Kidney capillary endothelial cell (primary cell): ENCODE results near the gene SLC22A9.
"Not testable (repeated sequence)": the region's sequence is repeated elsewhere in the genome, so short reads cannot be mapped to it uniquely, and the experiment has no call there.

Experiments used
- DNase-seq: peaks from one replicate; pipeline ENCODE4 v3.0.0-alpha.2; 2018; ENCODE audit warnings: low spot score

The SLC22A9 gene

GRCh38 chr11:63369165-63369970, at the start of gene SLC22A9:
Gene SLC22A9, plus strand, starts transcription at chr11:63369785. Its CDS starts 272 bp downstream, at chr11:63370057.
- no peak for DNase-seq

- DNase-seq: no peak
Measured at GRCh38 chr11:63321723-63322122, 47.9 kb upstream of the SLC22A9 start.

DNA sequence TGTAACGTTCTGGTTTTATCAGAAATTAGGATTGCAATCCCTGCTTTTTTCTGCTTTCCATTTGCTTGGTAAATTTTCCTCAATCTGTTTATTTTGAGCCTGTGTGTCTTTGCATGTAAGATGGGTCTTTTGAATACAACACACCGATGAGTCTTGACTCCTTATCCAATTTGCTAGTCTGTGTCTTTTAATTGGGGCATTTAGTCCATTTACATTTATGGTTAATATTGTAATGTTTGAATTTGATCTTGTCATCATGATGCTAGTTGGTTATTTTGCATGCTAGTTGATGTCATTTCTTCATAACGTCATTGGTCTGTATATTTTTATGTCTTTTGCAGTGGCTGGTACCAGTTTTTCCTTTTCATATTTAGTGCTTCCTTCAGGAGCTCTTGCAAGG, 34.5 kb upstream of the SLC22A9 start:
- DNase-seq: not testable (repeated sequence)

- no peak for DNase-seq
Measured at GRCh38 chr11:63337070-63337469, 32.5 kb upstream of the SLC22A9 start.

DNA sequence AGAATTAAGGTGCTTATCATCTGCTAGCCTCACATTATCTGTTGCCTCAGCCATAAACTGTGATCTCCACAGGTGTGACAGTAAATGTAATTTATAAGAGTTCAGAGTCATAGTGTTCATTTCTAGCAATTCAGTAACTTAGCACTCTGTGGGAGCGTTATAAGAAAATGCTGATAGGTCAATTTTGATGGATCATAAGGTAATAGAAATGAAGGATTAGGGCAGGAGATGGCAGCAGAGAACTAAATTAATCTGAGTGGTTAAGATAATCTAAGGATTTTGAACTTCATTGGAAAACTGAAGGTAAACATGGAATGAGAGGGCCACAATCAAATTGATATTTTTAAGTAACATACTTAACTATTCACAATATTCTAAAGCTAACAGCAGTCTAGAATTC, 26.5 kb upstream of the SLC22A9 start:
- DNase-seq: no peak

- DNase-seq: no peak
Measured at GRCh38 chr11:63352144-63352543, 17.4 kb upstream of the SLC22A9 start.

GRCh38 chr11:63362196-63362793, 7.3 kb upstream of the SLC22A9 start:
- no peak for DNase-seq

DNA sequence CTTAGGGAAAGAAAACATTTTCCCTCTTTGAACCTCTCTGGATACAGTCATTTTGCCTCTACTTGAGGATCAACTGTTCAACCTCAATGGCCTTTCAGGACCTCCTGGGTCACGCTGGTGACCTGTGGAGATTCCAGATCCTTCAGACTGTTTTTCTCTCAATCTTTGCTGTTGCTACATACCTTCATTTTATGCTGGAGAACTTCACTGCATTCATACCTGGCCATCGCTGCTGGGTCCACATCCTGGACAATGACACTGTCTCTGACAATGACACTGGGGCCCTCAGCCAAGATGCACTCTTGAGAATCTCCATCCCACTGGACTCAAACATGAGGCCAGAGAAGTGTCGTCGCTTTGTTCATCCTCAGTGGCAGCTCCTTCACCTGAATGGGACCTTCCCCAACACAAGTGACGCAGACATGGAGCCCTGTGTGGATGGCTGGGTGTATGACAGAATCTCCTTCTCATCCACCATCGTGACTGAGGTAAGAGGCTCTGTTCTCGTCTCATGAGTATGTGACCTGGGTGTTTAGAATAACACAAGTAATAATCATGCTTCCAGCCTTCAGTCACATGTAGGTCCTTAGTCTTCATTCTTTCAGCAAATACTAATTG, 495 bp downstream of the SLC22A9 start:
- DNase-seq: no peak

- DNase-seq: no peak
Measured at GRCh38 chr11:63371396-63371795, 1.8 kb downstream of the SLC22A9 start.

GRCh38 chr11:63375434-63375833, 5.8 kb downstream of the SLC22A9 start:
- DNase-seq: no peak

GRCh38 chr11:63380130-63380529, 10.5 kb downstream of the SLC22A9 start:
- no peak for DNase-seq

GRCh38 chr11:63395697-63396096, 26.1 kb downstream of the SLC22A9 start:
- no peak for DNase-seq

- DNase-seq: no peak
Measured at GRCh38 chr11:63404161-63404935, 34.8 kb downstream of the SLC22A9 start.

DNA sequence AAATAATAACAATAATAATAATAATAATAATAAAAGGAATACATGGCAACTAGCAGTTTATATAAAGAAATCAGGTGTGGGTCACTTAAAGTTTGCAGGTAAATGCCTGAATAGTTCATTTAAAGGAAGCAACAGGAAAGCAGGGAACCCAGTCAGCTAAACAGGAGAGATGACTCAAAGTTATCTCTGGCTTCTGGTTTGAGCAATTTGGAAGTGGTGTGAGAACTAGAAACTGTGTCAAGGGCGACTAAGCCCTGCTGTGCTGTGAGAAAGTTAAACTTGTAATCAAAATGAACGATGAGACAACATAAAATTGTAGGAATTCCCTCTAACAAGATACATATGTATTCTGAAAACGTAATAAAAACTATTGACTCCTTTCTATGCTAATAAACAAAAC, 35.5 kb downstream of the SLC22A9 start:
- no peak for DNase-seq

GRCh38 chr11:63406458-63406857, 36.9 kb downstream of the SLC22A9 start:
- DNase-seq: no peak

- no peak for DNase-seq
Measured at GRCh38 chr11:63417174-63417852, 47.7 kb downstream of the SLC22A9 start.

- DNase-seq: no peak
Measured at GRCh38 chr11:63427971-63428508, 58.5 kb downstream of the SLC22A9 start.

DNA sequence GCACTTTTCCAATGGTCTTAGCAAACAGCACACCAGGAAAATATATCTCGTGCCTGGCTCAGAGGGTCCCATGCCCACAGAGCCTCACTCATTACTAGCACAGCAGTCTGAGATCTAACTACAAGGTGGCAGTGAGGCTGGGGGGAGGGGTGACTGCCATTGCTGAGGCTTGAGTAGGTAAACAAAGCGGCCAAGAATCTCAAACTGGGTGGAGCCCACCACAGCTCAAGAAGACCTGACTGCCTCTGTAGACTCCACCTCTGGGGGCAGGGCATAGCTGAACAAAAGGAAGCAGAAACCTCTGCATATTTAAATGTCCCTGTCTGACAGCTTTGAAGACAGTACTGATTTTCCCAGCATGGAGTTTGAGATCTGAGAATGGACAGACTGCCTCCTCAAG, 61.1 kb downstream of the SLC22A9 start:
- DNase-seq: not testable (repeated sequence)

- not testable (repeated sequence) for DNase-seq
Measured at GRCh38 chr11:63435351-63435750, 65.8 kb downstream of the SLC22A9 start.

DNA sequence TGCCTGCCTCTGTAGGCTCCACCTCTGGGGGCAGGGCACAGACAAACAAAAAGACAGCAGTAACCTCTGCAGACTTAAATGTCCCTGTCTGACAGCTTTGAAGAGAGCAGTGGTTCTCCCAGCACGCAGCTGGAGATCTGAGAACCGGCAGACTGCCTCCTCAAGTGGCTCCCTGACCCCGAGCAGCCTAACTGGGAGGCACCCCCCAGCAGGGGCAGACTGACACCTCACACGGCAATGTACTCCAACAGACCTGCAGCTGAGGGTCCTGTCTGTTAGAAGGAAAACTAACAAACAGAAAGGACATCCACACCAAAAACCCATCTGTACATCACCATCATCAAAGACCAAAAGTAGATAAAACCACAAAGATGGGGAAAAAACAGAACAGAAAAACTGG, 66.2 kb downstream of the SLC22A9 start:
- not testable (repeated sequence) for DNase-seq

DNA sequence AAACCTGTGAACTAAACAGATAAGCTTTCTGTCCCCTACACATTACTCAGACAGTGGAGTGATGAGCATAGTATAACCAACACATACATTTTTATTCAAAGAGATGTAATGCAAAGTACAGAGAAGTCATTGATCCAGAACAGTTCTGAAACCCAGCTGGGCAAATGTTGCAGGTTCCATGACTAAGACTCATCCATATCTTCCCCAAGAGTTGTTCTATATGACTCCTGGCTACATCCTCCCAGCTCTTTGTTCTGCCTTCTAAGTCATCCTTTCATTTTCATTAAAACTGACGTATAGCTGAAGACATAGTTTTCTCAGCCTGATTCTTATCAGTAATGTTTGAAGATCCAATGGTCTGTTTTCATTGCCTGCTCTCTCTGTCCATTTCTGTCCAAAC, 74.1 kb downstream of the SLC22A9 start:
- DNase-seq: no peak

GRCh38 chr11:63444160-63444559, 74.6 kb downstream of the SLC22A9 start:
- DNase-seq: no peak
